Thyroid gland (tissue), 4 donors: ENCODE measurements around the gene ARHGAP8. TPM values are rescaled to one million over a fixed set of nuclear protein-coding genes. Genes with fewer than 3 reads are reported as not detected.

Experiments used
- DNase-seq, 2 donors: peaks; one replicate each; pipeline ENCODE4 v3.0.0-alpha.2; 2019
- H3K27ac ChIP-seq, 3 donors: fragments of 200-600 bp; sonication (generic); 1 replicate in 2 of 3; 2 replicates in 1 of 3; pipeline ENCODE4 v1.5.1; 2016 to 2019; ENCODE audit warnings: mild to moderate bottlenecking in 1 of 3, moderate library complexity in 1 of 3
- H3K27me3 ChIP-seq: fragments of 200-600 bp; sonication (generic); one replicate; pipeline ENCODE4 v1.5.1; 2019
- H3K36me3 ChIP-seq, 2 donors: fragments of 200-600 bp; sonication (generic); one replicate each; pipeline ENCODE4 v1.5.1; 2016 to 2019
- H3K4me1 ChIP-seq, 2 donors: fragments of 200-600 bp; sonication (generic); one replicate each; pipeline ENCODE4 v1.5.1; 2017 to 2019
- H3K4me3 ChIP-seq, 3 donors: fragments of 200-600 bp; sonication (generic); replicated peaks in 1 of 3; 1 replicate in 2 of 3; 2 replicates in 1 of 3; pipeline ENCODE4 v1.5.1; 2016; ENCODE audit warnings: mild to moderate bottlenecking in 1 of 3
- H3K9me3 ChIP-seq: fragments of 200-600 bp; sonication (generic); one replicate; pipeline ENCODE4 v1.5.1; 2017
- POLR2A ChIP-seq, 2 donors: fragments of 450-650 bp; IDR thresholded peaks; one replicate each; pipeline ENCODE4 v1.6.1; 2017; ENCODE audit warnings: antibody characterized with exemption in 2 of 2, mild to moderate bottlenecking in 2 of 2, moderate library complexity in 1 of 2
- WGBS, 2 donors: methylation state at CpG; one replicate each; pipeline ENCODE4 v1.1.5; 2017; 5-methylcytosine and 5-hydroxymethylcytosine counted together
- intact Hi-C: fragments of 100-400 bp; cut with DNase I; formaldehyde crosslinking; loops from one replicate; pipeline ENCODE4 v1.15.1; 2023
- total RNA-seq, 4 donors: library from RNA; depleted of rRNA; stranded (reverse); fragments of >200 nt; gene quantifications; one replicate each; pipeline ENCODE4 v1.2.3, GENCODE V29; 2016
- TF ChIP-seq, protein P1 (sequence below), 6 experiments: fragments of 200-600 bp in 3 of 6; fragments of 450-650 bp in 3 of 6; sonication (generic) in 3 of 6; IDR thresholded peaks; one replicate each; pipeline ENCODE4 v1.5.1; 2016 to 2019; ENCODE audit warnings: antibody characterized with exemption in 6 of 6, mild to moderate bottlenecking in 2 of 6, inconsistent platforms in 1 of 6, moderate library complexity in 1 of 6

The ARHGAP8 gene
- total RNA-seq, 4 donors from 2014 or later = 24.8 to 44.3 (median 28.0) TPM

DNA sequence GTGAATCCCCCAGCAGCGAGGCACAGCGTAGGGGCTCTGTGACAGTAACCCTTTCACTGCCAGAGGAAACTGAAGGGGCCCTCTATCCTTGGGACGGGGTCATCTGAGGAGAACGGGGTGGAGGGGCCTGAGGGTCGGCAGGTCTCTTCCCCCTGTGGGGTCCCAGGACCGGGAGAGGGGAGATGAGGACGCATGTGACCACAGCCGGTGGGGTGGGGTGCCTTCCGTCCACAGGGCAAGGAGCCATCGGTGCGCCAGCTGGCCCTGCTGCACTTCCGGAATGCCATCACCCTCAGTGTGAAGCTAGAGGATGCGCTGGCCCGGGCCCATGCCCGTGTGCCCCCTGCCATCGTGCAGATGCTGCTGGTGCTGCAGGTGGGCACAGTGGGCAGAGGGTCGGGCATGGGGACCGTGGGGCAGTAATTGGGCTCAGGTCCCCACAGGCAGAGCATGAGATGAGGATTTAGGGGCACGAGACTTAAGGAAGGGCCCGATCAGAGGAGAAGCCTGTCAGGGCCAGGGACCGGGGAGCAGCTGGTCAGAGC is 20.3 kb upstream of the ARHGAP8 start:
- H3K27me3 ChIP-seq = no peaks in the 10 kb centered on the region
- 79 to 89% methylated on average over 11 to 13 of the region's 21 CpGs for WGBS, 2 donors
- no peak for TF ChIP-seq POLR2A (IDR thresholded peaks at IDR 0.05)
- TF ChIP-seq, protein P1, sequence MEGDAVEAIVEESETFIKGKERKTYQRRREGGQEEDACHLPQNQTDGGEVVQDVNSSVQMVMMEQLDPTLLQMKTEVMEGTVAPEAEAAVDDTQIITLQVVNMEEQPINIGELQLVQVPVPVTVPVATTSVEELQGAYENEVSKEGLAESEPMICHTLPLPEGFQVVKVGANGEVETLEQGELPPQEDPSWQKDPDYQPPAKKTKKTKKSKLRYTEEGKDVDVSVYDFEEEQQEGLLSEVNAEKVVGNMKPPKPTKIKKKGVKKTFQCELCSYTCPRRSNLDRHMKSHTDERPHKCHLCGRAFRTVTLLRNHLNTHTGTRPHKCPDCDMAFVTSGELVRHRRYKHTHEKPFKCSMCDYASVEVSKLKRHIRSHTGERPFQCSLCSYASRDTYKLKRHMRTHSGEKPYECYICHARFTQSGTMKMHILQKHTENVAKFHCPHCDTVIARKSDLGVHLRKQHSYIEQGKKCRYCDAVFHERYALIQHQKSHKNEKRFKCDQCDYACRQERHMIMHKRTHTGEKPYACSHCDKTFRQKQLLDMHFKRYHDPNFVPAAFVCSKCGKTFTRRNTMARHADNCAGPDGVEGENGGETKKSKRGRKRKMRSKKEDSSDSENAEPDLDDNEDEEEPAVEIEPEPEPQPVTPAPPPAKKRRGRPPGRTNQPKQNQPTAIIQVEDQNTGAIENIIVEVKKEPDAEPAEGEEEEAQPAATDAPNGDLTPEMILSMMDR (IDR thresholded peaks at IDR 0.05) = no peak
- H3K4me1 ChIP-seq = peaks cover 0 to 9% of the 10 kb centered on the region in 2 donors
- no peak for DNase-seq
- no peak overlapping the region for H3K4me3 ChIP-seq
- H3K36me3 ChIP-seq = no peaks in the 10 kb centered on the region
- intact Hi-C loops = no loop called here
- no peaks in the 10 kb centered on the region for H3K9me3 ChIP-seq
- no peak overlapping the region for H3K27ac ChIP-seq

DNA sequence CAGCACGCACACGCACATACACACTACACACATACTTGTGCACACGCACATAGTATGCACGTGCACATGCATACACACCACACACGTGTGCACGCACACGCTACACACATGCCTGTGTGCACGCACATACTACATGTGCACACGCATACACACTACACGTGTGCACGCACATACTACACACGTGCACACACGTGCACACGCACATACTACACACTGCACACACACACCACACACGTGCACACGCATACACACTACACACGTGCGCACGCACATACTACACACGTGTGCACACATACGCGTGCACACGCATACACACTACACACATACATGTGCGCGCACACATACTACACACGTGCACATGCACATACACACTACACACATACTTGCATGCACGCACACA is 19.7 kb upstream of the ARHGAP8 start:
- WGBS, 2 donors = 93 to 94% methylated on average over 27 of the region's 27 CpGs
- no peaks in the 10 kb centered on the region for H3K9me3 ChIP-seq
- no peak overlapping the region for H3K27ac ChIP-seq
- H3K27me3 ChIP-seq = no peaks in the 10 kb centered on the region
- H3K4me1 ChIP-seq = peaks cover 0 to 9% of the 10 kb centered on the region in 2 donors
- no peaks in the 10 kb centered on the region for H3K36me3 ChIP-seq
- intact Hi-C loops = no loop called here
- DNase-seq = no peak
- TF ChIP-seq, protein P1 (IDR thresholded peaks at IDR 0.05) = no peak
- TF ChIP-seq POLR2A (IDR thresholded peaks at IDR 0.05) = no peak
- H3K4me3 ChIP-seq = no peak overlapping the region

DNA sequence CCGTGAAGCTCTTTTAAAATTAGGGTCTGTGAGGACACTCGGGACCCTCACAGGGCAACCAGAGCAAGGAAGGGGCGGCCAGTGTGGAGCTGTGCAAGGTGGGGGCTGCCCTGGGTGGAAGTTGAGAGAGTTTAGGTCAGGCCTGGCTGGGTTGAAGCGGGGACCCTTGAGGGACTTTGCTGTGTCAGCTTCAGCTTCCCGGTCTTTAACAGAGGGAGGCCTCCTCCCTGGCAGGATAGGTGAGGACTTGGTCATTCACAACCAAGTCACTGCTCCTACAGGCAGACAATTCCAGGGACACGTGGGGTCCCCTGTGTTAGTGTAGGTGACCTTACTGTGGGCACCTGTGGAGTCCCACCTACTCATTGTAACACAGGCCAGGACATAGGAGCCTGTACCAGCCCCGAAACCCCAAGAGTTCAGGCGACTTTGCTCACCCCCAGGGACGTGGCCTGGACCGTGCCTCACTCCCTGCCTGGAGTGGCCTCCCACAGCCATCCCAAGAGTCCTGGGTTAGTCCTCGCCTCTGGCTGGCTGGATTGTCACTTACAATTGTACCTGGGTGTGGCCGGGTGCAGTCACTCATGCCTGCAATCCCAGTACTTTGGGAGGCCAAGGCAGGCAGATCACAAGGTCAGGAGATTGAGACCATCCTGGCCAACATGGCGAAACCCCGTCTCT is 18.8 kb upstream of the ARHGAP8 start:
- no peak overlapping the region for H3K4me3 ChIP-seq
- H3K9me3 ChIP-seq = no peaks in the 10 kb centered on the region
- no peak overlapping the region for H3K27ac ChIP-seq
- peaks cover 0 to 6% of the 10 kb centered on the region in 2 donors for H3K4me1 ChIP-seq
- intact Hi-C loops = loop anchor here (2.0 kb wide), 1 partner anchor 35 kb away; no protein-coding TSS in a partner anchor
- no peaks in the 10 kb centered on the region for H3K27me3 ChIP-seq
- no peaks in the 10 kb centered on the region for H3K36me3 ChIP-seq
- WGBS, 2 donors = 64 to 72% methylated on average over 9 to 14 of the region's 14 CpGs
- DNase-seq = no peak
- no peak for TF ChIP-seq POLR2A (IDR thresholded peaks at IDR 0.05)
- TF ChIP-seq, protein P1 (IDR thresholded peaks at IDR 0.05) = no peak

DNA sequence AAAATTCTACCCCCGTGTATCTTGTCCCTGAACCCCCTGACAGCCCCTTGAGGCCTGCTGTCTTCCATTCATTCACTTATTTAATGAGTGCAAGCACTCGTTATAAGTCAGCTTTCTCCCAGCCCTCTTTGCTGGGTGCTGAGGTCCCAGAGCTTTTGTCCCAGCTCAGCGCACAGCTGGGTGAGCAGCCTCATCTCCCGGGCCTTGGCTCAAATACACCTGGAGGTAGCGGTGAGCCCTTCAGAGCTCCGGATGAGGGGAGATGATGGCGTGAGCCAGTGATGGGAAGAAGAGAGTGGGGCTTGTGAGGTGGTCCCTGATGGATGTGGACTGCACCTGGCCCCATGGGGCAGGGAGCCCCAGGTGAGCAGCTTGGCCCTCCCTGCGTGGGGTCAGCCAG is 18.1 kb upstream of the ARHGAP8 start:
- H3K4me3 ChIP-seq = no peak overlapping the region
- no peak for DNase-seq
- H3K27me3 ChIP-seq = no peaks in the 10 kb centered on the region
- intact Hi-C loops = loop anchor here (2.0 kb wide), 1 partner anchor 35 kb away; no protein-coding TSS in a partner anchor
- H3K9me3 ChIP-seq = no peaks in the 10 kb centered on the region
- TF ChIP-seq, protein P1 (IDR thresholded peaks at IDR 0.05) = no peak
- no peak for TF ChIP-seq POLR2A (IDR thresholded peaks at IDR 0.05)
- 76 to 80% methylated on average over 7 of the region's 8 CpGs for WGBS, 2 donors
- H3K36me3 ChIP-seq = no peaks in the 10 kb centered on the region
- H3K4me1 ChIP-seq = peaks cover 0 to 6% of the 10 kb centered on the region in 2 donors
- H3K27ac ChIP-seq = no peak overlapping the region
